Mesendoderm (in vitro differentiated cells): ENCODE data around the gene CLCA1.

Source experiments
- DNase-seq: peaks from one replicate; pipeline ENCODE4 v3.0.0; 2013
- H2AK5ac ChIP-seq: 2 replicates; pipeline ENCODE4 v1.6.1; 2013; ENCODE audit warnings: low read length, inconsistent platforms
- H2BK120ac ChIP-seq: 2 replicates; pipeline ENCODE4 v1.6.1; 2013; ENCODE audit warnings: low read depth, mild to moderate bottlenecking, low read length, moderate library complexity, mixed read lengths
- H2BK15ac ChIP-seq: replicated peaks from 2 replicates; pipeline ENCODE4 v1.6.1; 2013; ENCODE audit warnings: low read depth, mild to moderate bottlenecking, moderate library complexity
- H2BK5ac ChIP-seq: 2 replicates; pipeline ENCODE4 v1.6.1; 2013; ENCODE audit warnings: low read length, inconsistent platforms
- H3K18ac ChIP-seq: 2 replicates; pipeline ENCODE4 v1.6.1; 2013; ENCODE audit warnings: mild to moderate bottlenecking, low read length, mixed read lengths
- H3K23ac ChIP-seq: one replicate; pipeline ENCODE4 v1.6.1; 2013; ENCODE audit warnings: low read length
- H3K27ac ChIP-seq: 2 replicates; pipeline ENCODE4 v1.5.1; 2013; ENCODE audit warnings: low read depth, mild to moderate bottlenecking, inconsistent platforms, low read length, moderate library complexity
- H3K27me3 ChIP-seq: 2 replicates; pipeline ENCODE4 v1.6.1; 2013; ENCODE audit warnings: low read length, control low read depth, mild to moderate bottlenecking, inconsistent platforms; ENCODE audit not compliant: insufficient read depth, poor library complexity
- H3K36me3 ChIP-seq: 2 replicates; pipeline ENCODE4 v1.6.1; 2013; ENCODE audit warnings: low read length, inconsistent platforms; ENCODE audit not compliant: control insufficient read depth, insufficient read depth
- H3K4ac ChIP-seq: one replicate; pipeline ENCODE4 v1.6.1; 2013; ENCODE audit warnings: low read depth, mild to moderate bottlenecking, low read length, moderate library complexity
- H3K4me1 ChIP-seq: 2 replicates; pipeline ENCODE4 v1.6.1; 2013; ENCODE audit warnings: low read depth, low read length, inconsistent platforms; ENCODE audit not compliant: control insufficient read depth
- H3K4me2 ChIP-seq: 2 replicates; pipeline ENCODE4 v1.6.1; 2013; ENCODE audit warnings: low read length
- H3K4me3 ChIP-seq: 2 replicates; pipeline ENCODE4 v1.5.1; 2013; ENCODE audit warnings: mild to moderate bottlenecking, low read length
- H3K56ac ChIP-seq: one replicate; pipeline ENCODE4 v1.6.1; 2013; ENCODE audit warnings: low read length
- H3K79me1 ChIP-seq: 2 replicates; pipeline ENCODE4 v1.6.1; 2013; ENCODE audit warnings: low read length, inconsistent platforms
- H3K79me2 ChIP-seq: 2 replicates; pipeline ENCODE4 v1.6.1; 2013; ENCODE audit warnings: mild to moderate bottlenecking, low read length; ENCODE audit not compliant: control insufficient read depth, insufficient read depth
- H3K9ac ChIP-seq: 2 replicates; pipeline ENCODE4 v1.6.1; 2013; ENCODE audit warnings: low read length, inconsistent platforms
- H4K5ac ChIP-seq: one replicate; pipeline ENCODE4 v1.6.1; 2013; ENCODE audit warnings: low read length
- H4K8ac ChIP-seq: one replicate; pipeline ENCODE4 v1.6.1; 2013; ENCODE audit warnings: low read depth, mild to moderate bottlenecking, control low read depth, low read length, moderate library complexity
- WGBS: extraction: QIAGEN DNeasy Blood & Tissue Kit; methylation state at CpG from one replicate; pipeline ENCODE4 v1.1.7; 2013; ENCODE audit warnings: low lambda C conversion rate, missing lambda C conversion rate; ENCODE audit not compliant: insufficient coverage; ENCODE audit errors: extremely low coverage; 5-methylcytosine and 5-hydroxymethylcytosine counted together

Gene CLCA1

DNA sequence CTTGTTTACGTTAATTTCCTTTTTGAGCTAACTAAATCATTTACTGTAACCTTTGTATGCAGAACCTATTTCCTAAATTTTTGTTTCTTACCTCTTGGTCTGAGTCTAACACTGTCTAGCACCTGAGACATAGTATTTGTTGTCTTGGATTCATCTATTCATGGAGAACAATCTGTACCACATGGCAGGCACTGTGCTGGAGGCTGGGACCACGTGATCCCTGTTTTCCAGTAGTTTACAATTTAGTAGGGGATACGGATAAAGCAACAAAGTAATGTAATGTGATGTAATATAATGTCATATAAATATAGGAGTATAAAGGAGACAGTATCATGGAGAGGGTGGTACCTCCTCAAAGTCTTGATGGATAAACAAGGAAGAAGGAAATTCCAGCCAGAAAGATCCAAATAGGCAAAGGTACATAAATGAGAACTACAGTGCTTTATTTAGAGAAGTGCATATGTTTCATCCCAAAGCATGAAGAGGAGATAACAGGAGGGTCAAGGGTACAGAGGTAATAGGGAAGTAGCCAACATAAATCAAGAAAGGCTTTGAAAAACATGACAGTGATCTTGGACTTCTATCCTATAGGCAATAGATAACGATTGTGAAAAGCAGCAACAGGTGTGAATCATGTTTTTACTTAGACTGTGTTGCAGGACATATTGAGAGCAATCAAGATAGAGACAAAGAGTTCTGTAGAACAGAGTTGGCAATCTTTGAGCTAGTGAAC, 52.2 kb downstream of the CLCA1 start:
- no peak overlapping the region for H3K9ac ChIP-seq
- WGBS = no CpG with 5 or more reads among the region's 4 CpGs
- no peak overlapping the region for H3K56ac ChIP-seq
- H2AK5ac ChIP-seq = no peak overlapping the region
- DNase-seq = no peak
- no peak overlapping the region for H2BK120ac ChIP-seq
- H3K4me1 ChIP-seq = no peaks in the 10 kb centered on the region
- H3K18ac ChIP-seq = no peak overlapping the region
- no peak overlapping the region for H4K5ac ChIP-seq
- H2BK5ac ChIP-seq = no peak overlapping the region
- no peaks in the 10 kb centered on the region for H3K36me3 ChIP-seq
- H4K8ac ChIP-seq = no peak overlapping the region
- H3K4me3 ChIP-seq = no peak overlapping the region
- H3K27me3 ChIP-seq = no peaks in the 10 kb centered on the region
- no peak overlapping the region for H2BK15ac ChIP-seq
- no peaks in the 10 kb centered on the region for H3K79me1 ChIP-seq
- H3K23ac ChIP-seq = no peak overlapping the region
- H3K4ac ChIP-seq = no peak overlapping the region
- H3K27ac ChIP-seq = no peak overlapping the region
- H3K79me2 ChIP-seq = no peaks in the 10 kb centered on the region
- H3K4me2 ChIP-seq = no peak overlapping the region

- H3K36me3 ChIP-seq = no peaks in the 10 kb centered on the region
- H3K4ac ChIP-seq = no peak overlapping the region
- no peak for DNase-seq
- no peak overlapping the region for H3K18ac ChIP-seq
- no peak overlapping the region for H2AK5ac ChIP-seq
- no peak overlapping the region for H2BK5ac ChIP-seq
- H3K79me2 ChIP-seq = no peaks in the 10 kb centered on the region
- H2BK15ac ChIP-seq = no peak overlapping the region
- H3K27ac ChIP-seq = no peak overlapping the region
- H3K27me3 ChIP-seq = no peaks in the 10 kb centered on the region
- no CpG with 5 or more reads among the region's 2 CpGs for WGBS
- no peaks in the 10 kb centered on the region for H3K4me1 ChIP-seq
- no peak overlapping the region for H3K4me3 ChIP-seq
- no peak overlapping the region for H4K8ac ChIP-seq
- no peak overlapping the region for H3K4me2 ChIP-seq
- no peak overlapping the region for H3K56ac ChIP-seq
- no peaks in the 10 kb centered on the region for H3K79me1 ChIP-seq
- H2BK120ac ChIP-seq = no peak overlapping the region
- no peak overlapping the region for H4K5ac ChIP-seq
- H3K9ac ChIP-seq = no peak overlapping the region
- no peak overlapping the region for H3K23ac ChIP-seq
Measured at GRCh38 chr1:86521522-86521891, 52.8 kb downstream of the CLCA1 start.

DNA sequence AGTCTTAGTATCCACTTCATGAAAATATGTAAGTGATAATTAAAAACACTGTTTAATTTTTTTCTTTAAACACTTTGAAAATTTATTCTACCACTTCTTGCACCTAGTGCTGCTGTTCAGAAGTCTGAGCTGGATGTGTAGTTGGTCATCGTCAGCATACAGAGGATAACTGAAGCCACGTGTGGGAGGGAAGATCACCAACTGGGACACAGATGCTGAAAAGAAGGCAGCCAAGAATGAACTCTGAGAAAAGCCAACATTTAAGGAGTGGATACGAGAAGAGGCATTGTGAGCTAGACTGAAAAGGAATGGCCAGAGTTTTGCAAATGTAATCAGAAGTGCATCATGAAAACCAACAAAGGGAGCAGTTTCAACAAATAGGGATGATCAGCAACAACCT, 53.5 kb downstream of the CLCA1 start:
- no peaks in the 10 kb centered on the region for H3K27me3 ChIP-seq
- no peaks in the 10 kb centered on the region for H3K79me1 ChIP-seq
- no peak overlapping the region for H2BK15ac ChIP-seq
- H3K23ac ChIP-seq = no peak overlapping the region
- no peak overlapping the region for H4K5ac ChIP-seq
- H2BK5ac ChIP-seq = no peak overlapping the region
- no peak overlapping the region for H3K4ac ChIP-seq
- no peak overlapping the region for H3K9ac ChIP-seq
- H2BK120ac ChIP-seq = no peak overlapping the region
- no peak overlapping the region for H3K4me2 ChIP-seq
- no peak overlapping the region for H2AK5ac ChIP-seq
- H3K27ac ChIP-seq = no peak overlapping the region
- H4K8ac ChIP-seq = no peak overlapping the region
- no peaks in the 10 kb centered on the region for H3K79me2 ChIP-seq
- H3K18ac ChIP-seq = no peak overlapping the region
- H3K4me3 ChIP-seq = no peak overlapping the region
- no peaks in the 10 kb centered on the region for H3K4me1 ChIP-seq
- no peaks in the 10 kb centered on the region for H3K36me3 ChIP-seq
- WGBS = no CpG with 5 or more reads among the region's 3 CpGs
- DNase-seq = no peak
- H3K56ac ChIP-seq = no peak overlapping the region

GRCh38 chr1:86523670-86524354, 55.1 kb downstream of the CLCA1 start:
- no peak overlapping the region for H3K23ac ChIP-seq
- no CpG with 5 or more reads among the region's 32 CpGs for WGBS
- H3K79me1 ChIP-seq = no peaks in the 10 kb centered on the region
- no peak for DNase-seq
- no peak overlapping the region for H2BK15ac ChIP-seq
- no peak overlapping the region for H3K4ac ChIP-seq
- no peak overlapping the region for H3K4me2 ChIP-seq
- no peak overlapping the region for H3K18ac ChIP-seq
- no peak overlapping the region for H4K5ac ChIP-seq
- H3K4me3 ChIP-seq = no peak overlapping the region
- no peak overlapping the region for H2AK5ac ChIP-seq
- H3K27ac ChIP-seq = no peak overlapping the region
- H3K4me1 ChIP-seq = no peaks in the 10 kb centered on the region
- no peak overlapping the region for H2BK5ac ChIP-seq
- no peak overlapping the region for H2BK120ac ChIP-seq
- no peaks in the 10 kb centered on the region for H3K36me3 ChIP-seq
- H3K79me2 ChIP-seq = no peaks in the 10 kb centered on the region
- no peak overlapping the region for H3K56ac ChIP-seq
- no peaks in the 10 kb centered on the region for H3K27me3 ChIP-seq
- no peak overlapping the region for H4K8ac ChIP-seq
- H3K9ac ChIP-seq = no peak overlapping the region

DNA sequence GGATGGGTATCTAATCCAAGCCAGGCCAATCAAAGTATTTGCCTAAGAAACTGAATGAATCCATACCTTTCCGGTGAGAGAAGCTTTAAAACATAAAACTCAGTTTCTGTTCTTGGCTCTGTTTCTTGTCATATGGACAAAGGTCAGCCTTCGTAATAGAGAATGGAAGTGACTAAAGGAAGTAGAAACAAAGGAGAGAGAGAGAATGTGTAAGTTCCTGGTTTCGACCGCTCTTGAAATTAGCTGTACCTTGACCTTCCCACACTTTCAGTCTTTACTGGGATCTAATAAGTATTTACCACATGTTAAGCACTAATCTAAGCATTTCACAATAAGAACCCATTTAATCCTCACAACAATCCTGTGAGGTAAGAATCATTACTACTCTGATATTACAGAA, 58.6 kb downstream of the CLCA1 start:
- no peak overlapping the region for H4K5ac ChIP-seq
- H3K4me2 ChIP-seq = no peak overlapping the region
- H3K4ac ChIP-seq = no peak overlapping the region
- H2BK5ac ChIP-seq = no peak overlapping the region
- WGBS = no CpG with 5 or more reads among the region's 4 CpGs
- no peaks in the 10 kb centered on the region for H3K79me1 ChIP-seq
- no peaks in the 10 kb centered on the region for H3K27me3 ChIP-seq
- no peak overlapping the region for H3K9ac ChIP-seq
- H3K4me3 ChIP-seq = no peak overlapping the region
- DNase-seq = no peak
- H3K36me3 ChIP-seq = no peaks in the 10 kb centered on the region
- H3K56ac ChIP-seq = no peak overlapping the region
- H2BK120ac ChIP-seq = no peak overlapping the region
- H3K4me1 ChIP-seq = no peaks in the 10 kb centered on the region
- H4K8ac ChIP-seq = no peak overlapping the region
- no peak overlapping the region for H2AK5ac ChIP-seq
- H3K23ac ChIP-seq = no peak overlapping the region
- no peak overlapping the region for H3K27ac ChIP-seq
- no peak overlapping the region for H3K18ac ChIP-seq
- no peaks in the 10 kb centered on the region for H3K79me2 ChIP-seq
- H2BK15ac ChIP-seq = no peak overlapping the region
